NCI-H1048 (cell line): Measurements from ENCODE around the gene NTN5.
"Not testable (repeated sequence)": the region's sequence is repeated elsewhere in the genome, so short reads cannot be mapped to it uniquely, and the experiment has no call there.

Experiments
- DNase-seq: peaks from one replicate; lab custom pipeline; 2025; lab: John Stamatoyannopoulos, UW

The NTN5 gene

GRCh38 chr19:48696353-48697010 is 23.7 kb upstream of the NTN5 start:
- no peak for DNase-seq

- DNase-seq, result no peak
Observed at GRCh38 chr19:48695743-48696352, 23.0 kb upstream of the NTN5 start, which contains the start of gene FUT2. Gene FUT2 (plus strand): TSS chr19:48695971. CDS start chr19:48702957, 6,986 bp downstream.

- DNase-seq, result not testable (repeated sequence)
Observed at GRCh38 chr19:48693629-48694028, 20.8 kb upstream of the NTN5 start.

- no peak for DNase-seq
Observed at GRCh38 chr19:48689449-48689848, 16.6 kb upstream of the NTN5 start.

GRCh38 chr19:48687776-48688175 is 15.0 kb upstream of the NTN5 start:
- DNase-seq, result no peak

- not testable (repeated sequence) for DNase-seq
Observed at GRCh38 chr19:48686637-48687036, 13.8 kb upstream of the NTN5 start.

GRCh38 chr19:48686088-48686487 is 13.3 kb upstream of the NTN5 start:
- DNase-seq, result no peak

GRCh38 chr19:48685583-48685982 is 12.8 kb upstream of the NTN5 start:
- DNase-seq, result no peak

GRCh38 chr19:48683349-48683748 is 10.5 kb upstream of the NTN5 start:
- DNase-seq, result no peak

- no peak for DNase-seq
Observed at GRCh38 chr19:48681127-48681470, 8.3 kb upstream of the NTN5 start.

GRCh38 chr19:48680436-48681126 is 7.8 kb upstream of the NTN5 start:
- DNase-seq, result no peak

GRCh38 chr19:48680006-48680405 is 7.2 kb upstream of the NTN5 start:
- DNase-seq, result not testable (repeated sequence)

GRCh38 chr19:48678201-48678600 is 5.4 kb upstream of the NTN5 start:
- DNase-seq, result no peak

- DNase-seq, result no peak
Observed at GRCh38 chr19:48676887-48677286, 4.1 kb upstream of the NTN5 start.

GRCh38 chr19:48676487-48676886 is 3.7 kb upstream of the NTN5 start:
- no peak for DNase-seq

GRCh38 chr19:48674921-48675824 is 2.4 kb upstream of the NTN5 start:
- DNase-seq, result peak; percentile 73

GRCh38 chr19:48674216-48674809 is 1.5 kb upstream of the NTN5 start:
- DNase-seq, result no peak

GRCh38 chr19:48673436-48674100 is 751 bp upstream of the NTN5 start:
- no peak for DNase-seq

GRCh38 chr19:48671446-48671995 is 1.3 kb downstream of the NTN5 start:
- no peak for DNase-seq

- no peak for DNase-seq
Observed at GRCh38 chr19:48670699-48671445, 1.9 kb downstream of the NTN5 start.
